Amygdala (tissue), 56 donors: ENCODE results near the gene SPEF2.
"Not testable (repeated sequence)": the region's sequence is repeated elsewhere in the genome, so short reads cannot be mapped to it uniquely, and the experiment has no call there.

ENCODE experiments used
- DNase-seq, 56 donors: peaks; one replicate each; lab custom pipeline; 2025; lab: John Stamatoyannopoulos, UW

Gene SPEF2

GRCh38 chr5:35847961-35848360 lies 230.3 kb downstream of the SPEF2 start:
- DNase-seq: no peak

- no peak for DNase-seq
Observed at GRCh38 chr5:35849860-35850259, 232.2 kb downstream of the SPEF2 start.

GRCh38 chr5:35850967-35851680 lies 233.5 kb downstream of the SPEF2 start:
- DNase-seq: no peak

- peak in 1 of 56 donors; percentile 3 for DNase-seq
Observed at GRCh38 chr5:35852084-35852734, 234.5 kb downstream of the SPEF2 start.

- no peak for DNase-seq
Observed at GRCh38 chr5:35852773-35853172, 235.1 kb downstream of the SPEF2 start.

GRCh38 chr5:35853631-35854030 lies 236.0 kb downstream of the SPEF2 start:
- DNase-seq: no peak

GRCh38 chr5:35854248-35854647 lies 236.6 kb downstream of the SPEF2 start:
- DNase-seq: no peak

- no peak for DNase-seq
Observed at GRCh38 chr5:35855187-35855586, 237.5 kb downstream of the SPEF2 start.

- not testable (repeated sequence) for DNase-seq
Observed at GRCh38 chr5:35856186-35856764, 238.6 kb downstream of the SPEF2 start.

- DNase-seq: no peak
Observed at GRCh38 chr5:35856765-35857351, 239.2 kb downstream of the SPEF2 start, which contains the start of gene IL7R. Gene IL7R (plus strand): TSS chr5:35856891. CDS start chr5:35856978, 87 bp downstream.

- DNase-seq: peak in 1 of 56 donors; percentile 6
Observed at GRCh38 chr5:35857606-35858205, 240.0 kb downstream of the SPEF2 start.

- DNase-seq: no peak
Observed at GRCh38 chr5:35859101-35859661, 241.5 kb downstream of the SPEF2 start.

- no peak for DNase-seq
Observed at GRCh38 chr5:35860686-35861085, 243.0 kb downstream of the SPEF2 start.

GRCh38 chr5:35861718-35862117 lies 244.1 kb downstream of the SPEF2 start:
- DNase-seq: no peak

- no peak for DNase-seq
Observed at GRCh38 chr5:35862126-35862525, 244.5 kb downstream of the SPEF2 start.

- DNase-seq: no peak
Observed at GRCh38 chr5:35863159-35863558, 245.5 kb downstream of the SPEF2 start.
